Gastrocnemius medialis (tissue), 4 donors: ENCODE results near the gene KLHL40.

Experiments
- CTCF ChIP-seq, 5 experiments: fragments of 450-650 bp in 3 of 5; fragments of 200-600 bp in 2 of 5; sonication (generic) in 2 of 5; IDR thresholded peaks in 4 of 5; conservative IDR thresholded peaks in 1 of 5; 1 replicate in 4 of 5; 2 replicates in 1 of 5; pipeline ENCODE4 v1.5.1; 2016 to 2019; ENCODE audit warnings: antibody characterized with exemption in 5 of 5, mild to moderate bottlenecking in 3 of 5, moderate library complexity in 3 of 5
- POLR2A ChIP-seq, 2 donors: fragments of 450-650 bp; IDR thresholded peaks; one replicate each; pipeline ENCODE4 v1.6.1; 2017; ENCODE audit warnings: antibody characterized with exemption in 2 of 2, mild to moderate bottlenecking in 2 of 2, moderate library complexity in 2 of 2

GRCh38 chr3:42682301-42683070 is 2.9 kb upstream of the KLHL40 start:
- TF ChIP-seq CTCF (IDR thresholded peaks at IDR 0.05 in 4 of 5, conservative IDR thresholded peaks at IDR 0.05 in 1 of 5) = no peak
- no peak for TF ChIP-seq POLR2A (IDR thresholded peaks at IDR 0.05)
